GM19452 (cell line): Measurements from ENCODE around the gene HNRNPH3.

Source experiments
- ATAC-seq: cut with Tn5 transposase; IDR thresholded peaks from one replicate; pipeline ENCODE4 v1.9.1; 2021; ENCODE audit not compliant: unreplicated experiment

The HNRNPH3 gene

GRCh38 chr10:68330852-68331454 lies 911 bp upstream of the HNRNPH3 start:
- no peak for ATAC-seq

GRCh38 chr10:68332259-68333057 lies 594 bp downstream of the HNRNPH3 start, which contains the start of gene PBLD:
Gene PBLD (minus strand): TSS chr10:68332928. CDS start chr10:68306844, 26,084 bp downstream.
- peak; percentile 22 for ATAC-seq

GRCh38 chr10:68333058-68333395 lies 1.2 kb downstream of the HNRNPH3 start:
- no peak for ATAC-seq

GRCh38 chr10:68333440-68334431 lies 1.9 kb downstream of the HNRNPH3 start:
- ATAC-seq = no peak

- ATAC-seq = no peak
Measured at GRCh38 chr10:68334672-68335467, 3.0 kb downstream of the HNRNPH3 start.

GRCh38 chr10:68336754-68337351 lies 5.0 kb downstream of the HNRNPH3 start:
- no peak for ATAC-seq

GRCh38 chr10:68340358-68341080 lies 8.7 kb downstream of the HNRNPH3 start:
- ATAC-seq = no peak

GRCh38 chr10:68342909-68343516 lies 11.1 kb downstream of the HNRNPH3 start:
- no peak for ATAC-seq

- ATAC-seq = no peak
Measured at GRCh38 chr10:68345621-68346020, 13.8 kb downstream of the HNRNPH3 start.

GRCh38 chr10:68346774-68347173 lies 14.9 kb downstream of the HNRNPH3 start:
- ATAC-seq = no peak

- ATAC-seq = no peak
Measured at GRCh38 chr10:68348265-68348741, 16.4 kb downstream of the HNRNPH3 start.

- ATAC-seq = no peak
Measured at GRCh38 chr10:68353537-68353936, 21.7 kb downstream of the HNRNPH3 start.

GRCh38 chr10:68359189-68359588 lies 27.3 kb downstream of the HNRNPH3 start:
- ATAC-seq = no peak

- no peak for ATAC-seq
Measured at GRCh38 chr10:68362590-68362989, 30.7 kb downstream of the HNRNPH3 start.

GRCh38 chr10:68364101-68364886 lies 32.4 kb downstream of the HNRNPH3 start:
- no peak for ATAC-seq

- ATAC-seq = no peak
Measured at GRCh38 chr10:68365611-68366010, 33.7 kb downstream of the HNRNPH3 start.

- ATAC-seq = no peak
Measured at GRCh38 chr10:68366600-68366999, 34.7 kb downstream of the HNRNPH3 start.

GRCh38 chr10:68367121-68367520 lies 35.3 kb downstream of the HNRNPH3 start:
- ATAC-seq = no peak
